Measurements from ENCODE around the gene DTL.

Gene DTL

DNA sequence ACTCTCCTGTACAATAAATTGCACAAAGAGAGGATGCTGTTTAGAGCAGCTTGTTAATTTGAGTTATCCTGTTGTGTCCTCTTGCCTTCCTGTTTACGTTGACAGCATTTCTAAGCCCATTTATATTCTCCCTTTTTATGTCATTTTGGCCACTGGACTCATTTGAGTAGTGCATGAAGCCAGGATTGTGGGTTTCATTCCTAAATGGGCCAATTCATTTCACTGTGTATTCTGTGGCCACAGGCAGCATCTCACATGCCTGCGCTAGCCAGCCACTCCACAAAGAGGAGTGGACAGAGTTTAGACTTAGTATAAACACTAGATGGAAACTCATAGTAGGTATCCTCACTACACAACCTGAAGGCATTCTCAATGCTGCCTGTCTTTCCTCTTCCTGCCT lies 73.4 kb downstream of the DTL start:
- H3K27ac ChIP-seq, result no peak overlapping the region
- TF ChIP-seq, protein P1, sequence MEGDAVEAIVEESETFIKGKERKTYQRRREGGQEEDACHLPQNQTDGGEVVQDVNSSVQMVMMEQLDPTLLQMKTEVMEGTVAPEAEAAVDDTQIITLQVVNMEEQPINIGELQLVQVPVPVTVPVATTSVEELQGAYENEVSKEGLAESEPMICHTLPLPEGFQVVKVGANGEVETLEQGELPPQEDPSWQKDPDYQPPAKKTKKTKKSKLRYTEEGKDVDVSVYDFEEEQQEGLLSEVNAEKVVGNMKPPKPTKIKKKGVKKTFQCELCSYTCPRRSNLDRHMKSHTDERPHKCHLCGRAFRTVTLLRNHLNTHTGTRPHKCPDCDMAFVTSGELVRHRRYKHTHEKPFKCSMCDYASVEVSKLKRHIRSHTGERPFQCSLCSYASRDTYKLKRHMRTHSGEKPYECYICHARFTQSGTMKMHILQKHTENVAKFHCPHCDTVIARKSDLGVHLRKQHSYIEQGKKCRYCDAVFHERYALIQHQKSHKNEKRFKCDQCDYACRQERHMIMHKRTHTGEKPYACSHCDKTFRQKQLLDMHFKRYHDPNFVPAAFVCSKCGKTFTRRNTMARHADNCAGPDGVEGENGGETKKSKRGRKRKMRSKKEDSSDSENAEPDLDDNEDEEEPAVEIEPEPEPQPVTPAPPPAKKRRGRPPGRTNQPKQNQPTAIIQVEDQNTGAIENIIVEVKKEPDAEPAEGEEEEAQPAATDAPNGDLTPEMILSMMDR (conservative IDR thresholded peaks at IDR 0.05), result no peak
- TF ChIP-seq ZFX (IDR thresholded peaks at IDR 0.05), result no peak

GRCh38 chr1:212109728-212110127 lies 74.2 kb downstream of the DTL start:
- TF ChIP-seq ZFX (IDR thresholded peaks at IDR 0.05), result no peak
- TF ChIP-seq, protein P1 (conservative IDR thresholded peaks at IDR 0.05), result no peak
- no peak overlapping the region for H3K27ac ChIP-seq

GRCh38 chr1:212110617-212111016 lies 75.1 kb downstream of the DTL start:
- H3K27ac ChIP-seq, result no peak overlapping the region
- no peak for TF ChIP-seq ZFX (IDR thresholded peaks at IDR 0.05)
- TF ChIP-seq, protein P1 (conservative IDR thresholded peaks at IDR 0.05), result no peak

- TF ChIP-seq ZFX (IDR thresholded peaks at IDR 0.05), result no peak
- TF ChIP-seq, protein P1 (conservative IDR thresholded peaks at IDR 0.05), result no peak
- no peak overlapping the region for H3K27ac ChIP-seq
Measured at GRCh38 chr1:212111536-212111935, 76.0 kb downstream of the DTL start.

DNA sequence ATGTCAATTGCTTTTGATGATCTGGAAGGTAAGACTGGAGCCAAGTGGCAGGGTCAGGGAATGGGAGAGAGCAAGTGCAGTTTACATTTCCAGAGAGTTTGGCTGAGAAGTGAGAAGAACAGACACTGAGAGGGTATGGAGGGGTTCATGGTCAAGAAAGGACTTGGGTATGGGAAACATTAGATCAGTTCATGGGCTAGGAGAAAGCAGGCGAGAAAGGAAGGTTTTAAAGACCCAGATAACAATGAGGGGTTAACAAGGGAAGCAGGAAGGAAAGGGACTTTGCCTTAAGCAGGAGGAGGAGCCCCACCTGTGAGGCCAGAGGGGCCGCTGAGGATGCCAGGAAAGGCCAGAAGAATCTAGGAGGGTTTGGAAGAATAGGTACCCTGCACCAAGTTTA lies 78.2 kb downstream of the DTL start:
- TF ChIP-seq, protein P1 (conservative IDR thresholded peaks at IDR 0.05), result no peak
- no peak for TF ChIP-seq ZFX (IDR thresholded peaks at IDR 0.05)
- H3K27ac ChIP-seq, result no peak overlapping the region

DNA sequence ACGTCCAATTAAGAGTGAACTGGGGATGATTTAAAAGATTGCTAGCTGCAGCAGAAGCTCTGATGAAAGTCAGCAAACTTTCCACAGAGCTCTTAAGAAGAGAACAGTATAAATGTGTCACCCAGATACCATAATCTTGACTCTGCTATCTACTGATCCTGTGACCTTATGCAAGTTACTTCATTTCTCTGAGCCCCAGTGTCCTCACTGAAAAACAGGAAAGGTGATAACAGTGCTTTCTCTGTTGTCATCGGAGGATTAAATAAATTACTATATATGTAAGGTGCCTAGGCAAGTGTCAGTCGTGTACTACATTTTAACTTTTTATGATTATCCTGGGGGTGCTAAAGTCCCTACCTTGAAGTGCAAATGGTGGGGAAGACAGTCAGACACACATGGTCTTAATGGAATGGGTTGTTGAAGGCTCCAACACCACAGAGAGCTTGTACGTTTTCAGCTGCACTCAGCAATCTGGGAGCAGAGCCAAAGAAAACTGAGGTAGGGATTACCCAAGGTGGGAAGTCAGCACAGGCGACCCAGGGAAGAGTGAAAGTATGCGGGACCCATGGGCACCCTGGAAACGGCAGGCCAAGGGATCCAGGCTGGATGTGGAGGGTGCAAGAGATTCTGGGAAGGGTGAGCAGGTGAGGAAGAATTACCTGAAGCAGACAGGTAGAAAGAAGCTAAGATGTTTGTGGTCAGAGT lies 82.8 kb downstream of the DTL start:
- TF ChIP-seq, protein P1 (conservative IDR thresholded peaks at IDR 0.05), result no peak
- TF ChIP-seq ZFX (IDR thresholded peaks at IDR 0.05), result no peak

GRCh38 chr1:212118872-212119260 lies 83.3 kb downstream of the DTL start:
- H3K27ac ChIP-seq, result no peak overlapping the region
- TF ChIP-seq, protein P1 (conservative IDR thresholded peaks at IDR 0.05), result no peak
- TF ChIP-seq ZFX (IDR thresholded peaks at IDR 0.05), result no peak

More for the DNA sequence above, 82.8 kb downstream of the DTL start:
- H3K27ac ChIP-seq, result no peak overlapping the region
